H1 (cell line): ENCODE data around the gene MRGPRX4. TPM values are rescaled to one million over a fixed set of nuclear protein-coding genes. Genes with fewer than 3 reads are reported as not detected.
"Not testable (repeated sequence)": the region's sequence is repeated elsewhere in the genome, so short reads cannot be mapped to it uniquely, and the experiment has no call there.

Experiments
- CTCF ChIA-PET: fragments of 300-600 bp; sonication (Branson Sonifier 250); formaldehyde crosslinking; loops from one replicate; lab custom pipeline; 2021; ENCODE audit not compliant: partially characterized antibody; lab: Charles Lee
- POLR2A ChIA-PET: fragments of 300-600 bp; sonication (Branson Sonifier 250); formaldehyde crosslinking; loops from one replicate; lab custom pipeline; 2021; ENCODE audit warnings: inconsistent platforms; ENCODE audit not compliant: partially characterized antibody; lab: Charles Lee
- DNase-seq, 2 experiments: peaks; one replicate each; pipeline versions ENCODE4 v3.0.0 to v3.0.0-alpha.2; 2010 to 2022; ENCODE audit warnings: low spot score in 2 of 2, low read depth in 1 of 2, mixed read lengths in 1 of 2
- FAIRE-seq: peaks from 2 replicates; lab custom pipeline; 2011; peaks lifted over from hg19 to GRCh38; lab: Jason Lieb, UNC
- H2AFZ ChIP-seq: 2 replicates; pipeline ENCODE4 v1.8.1; 2012; ENCODE audit warnings: low read length, inconsistent platforms
- H2AK5ac ChIP-seq: 2 replicates; pipeline ENCODE4 v1.6.1; 2013; ENCODE audit warnings: low read depth, low read length
- H2BK120ac ChIP-seq: replicated peaks from 2 replicates; pipeline ENCODE3; 2013; ENCODE audit warnings: low read depth, low read length, inconsistent platforms
- H2BK12ac ChIP-seq: 2 replicates; pipeline ENCODE4 v1.6.1; 2013; ENCODE audit warnings: low read depth, low read length
- H2BK15ac ChIP-seq: 2 replicates; pipeline ENCODE4 v1.6.1; 2013; ENCODE audit warnings: low read length
- H2BK20ac ChIP-seq: 2 replicates; pipeline ENCODE4 v1.6.1; 2013; ENCODE audit warnings: low read length
- H2BK5ac ChIP-seq: 2 replicates; pipeline ENCODE4 v1.6.1; 2013; ENCODE audit warnings: low read depth, low read length
- H3K14ac ChIP-seq: 2 replicates; pipeline ENCODE4 v1.6.1; 2013; ENCODE audit warnings: inconsistent platforms; ENCODE audit not compliant: insufficient read length
- H3K18ac ChIP-seq: 2 replicates; pipeline ENCODE4 v1.6.1; 2013; ENCODE audit warnings: low read length; ENCODE audit errors: extremely low read depth
- H3K23ac ChIP-seq: 2 replicates; pipeline ENCODE4 v1.6.1; 2013; ENCODE audit warnings: inconsistent platforms; ENCODE audit not compliant: insufficient read length
- H3K23me2 ChIP-seq: 2 replicates; pipeline ENCODE4 v1.6.1; 2013; ENCODE audit warnings: low read depth, low read length
- H3K27ac ChIP-seq: 2 replicates; pipeline ENCODE4 v1.6.1; 2011; ENCODE audit warnings: low read depth, low read length, inconsistent platforms
- H3K27me3 ChIP-seq, 4 experiments: replicated peaks in 1 of 4; 1 replicate in 1 of 4; 2 replicates in 3 of 4; pipeline versions ENCODE4 v1.6.1 to v1.8.1; 2011 to 2013; ENCODE audit warnings: low read length in 3 of 4, mild to moderate bottlenecking in 3 of 4, inconsistent platforms in 2 of 4, mixed read lengths in 2 of 4, moderate library complexity in 1 of 4; ENCODE audit not compliant: control insufficient read depth in 3 of 4, insufficient read depth in 3 of 4; ENCODE audit errors: extremely low read depth in 1 of 4
- H3K36me3 ChIP-seq, 4 experiments: 2 replicates each; pipeline versions ENCODE4 v1.6.1 to v1.8.1; 2011 to 2013; ENCODE audit warnings: mild to moderate bottlenecking in 4 of 4, low read length in 3 of 4, moderate library complexity in 2 of 4, control low read depth in 1 of 4, inconsistent platforms in 1 of 4; ENCODE audit not compliant: insufficient read depth in 4 of 4, control insufficient read depth in 2 of 4
- H3K4ac ChIP-seq: replicated peaks from 2 replicates; pipeline ENCODE3; 2013; ENCODE audit warnings: low read length, low read depth, mixed read lengths, inconsistent platforms; ENCODE audit not compliant: insufficient read length
- H3K4me1 ChIP-seq, 4 experiments: replicated peaks in 1 of 4; 1 replicate in 1 of 4; 2 replicates in 3 of 4; pipeline versions ENCODE4 v1.6.1 to v1.8.1; 2011 to 2013; ENCODE audit warnings: low read length in 3 of 4, inconsistent platforms in 2 of 4, mixed read lengths in 1 of 4; ENCODE audit not compliant: insufficient read depth in 4 of 4, control insufficient read depth in 3 of 4
- H3K4me2 ChIP-seq, 2 experiments: 2 replicates each; pipeline versions ENCODE4 v1.6.1 to v1.8.1; 2011 to 2013; ENCODE audit warnings: low read depth in 2 of 2, low read length in 2 of 2, control low read depth in 1 of 2, inconsistent platforms in 1 of 2, mild to moderate bottlenecking in 1 of 2; ENCODE audit not compliant: insufficient read depth in 1 of 2
- H3K4me3 ChIP-seq, 4 experiments: fragments of 200-600, 300-600 bp in 1 of 4; sonication (generic), shearing (Covaris generic), sonication (Bioruptor Twin) in 1 of 4; 2 replicates each; pipeline versions ENCODE4 v1.5.1 to v1.8.1; 2011 to 2016; ENCODE audit warnings: low read length in 4 of 4, low read depth in 3 of 4, control low read depth in 2 of 4, inconsistent platforms in 2 of 4, mild to moderate bottlenecking in 2 of 4, mixed read lengths in 1 of 4, moderate library complexity in 1 of 4; ENCODE audit not compliant: insufficient read depth in 2 of 4; ENCODE audit errors: extremely low read depth in 1 of 4
- H3K56ac ChIP-seq: replicated peaks from 2 replicates; pipeline ENCODE3; 2013; ENCODE audit warnings: low read depth, mild to moderate bottlenecking, mixed read lengths, low read length, inconsistent platforms; ENCODE audit not compliant: insufficient read length
- H3K79me1 ChIP-seq: 2 replicates; pipeline ENCODE4 v1.6.1; 2013; ENCODE audit warnings: low read depth, low read length, control low read depth
- H3K79me2 ChIP-seq, 2 experiments: 2 replicates each; pipeline versions ENCODE4 v1.6.1 to v1.8.1; 2012 to 2013; ENCODE audit warnings: low read length in 2 of 2, mild to moderate bottlenecking in 2 of 2, inconsistent platforms in 1 of 2; ENCODE audit not compliant: insufficient read depth in 2 of 2, control insufficient read depth in 1 of 2
- H3K9ac ChIP-seq, 4 experiments: replicated peaks in 1 of 4; 1 replicate in 1 of 4; 2 replicates in 3 of 4; pipeline versions ENCODE4 v1.6.1 to v1.8.1; 2011 to 2013; ENCODE audit warnings: low read depth in 3 of 4, low read length in 3 of 4, control low read depth in 2 of 4, mild to moderate bottlenecking in 2 of 4, moderate library complexity in 2 of 4, inconsistent platforms in 1 of 4; ENCODE audit errors: extremely low read depth in 1 of 4
- H3K9me3 ChIP-seq, 2 experiments: 2 replicates each; pipeline versions ENCODE4 v1.6.1 to v1.8.1; 2012 to 2013; ENCODE audit warnings: mild to moderate bottlenecking in 2 of 2, moderate library complexity in 2 of 2, control low read depth in 1 of 2, inconsistent platforms in 1 of 2, low read depth in 1 of 2, low read length in 1 of 2, mixed read lengths in 1 of 2; ENCODE audit not compliant: insufficient read depth in 2 of 2
- H4K20me1 ChIP-seq, 2 experiments: replicated peaks in 1 of 2; 2 replicates each; pipeline versions ENCODE3 to v1.8.1; 2011 to 2013; ENCODE audit warnings: inconsistent platforms in 2 of 2, low read length in 2 of 2, mild to moderate bottlenecking in 1 of 2; ENCODE audit not compliant: insufficient read depth in 2 of 2, control insufficient read depth in 1 of 2
- H4K5ac ChIP-seq: 2 replicates; pipeline ENCODE4 v1.6.1; 2013; ENCODE audit warnings: low read length, low read depth, mixed read lengths, inconsistent platforms; ENCODE audit not compliant: insufficient read length
- H4K8ac ChIP-seq: 2 replicates; pipeline ENCODE4 v1.8.0; 2013; ENCODE audit warnings: mild to moderate bottlenecking, moderate library complexity, low read length, inconsistent platforms; ENCODE audit not compliant: insufficient read depth; ENCODE audit errors: extremely low read depth
- H4K91ac ChIP-seq: replicated peaks from 2 replicates; pipeline ENCODE3; 2013; ENCODE audit warnings: low read length, mixed read lengths, inconsistent platforms; ENCODE audit not compliant: insufficient read length
- WGBS, 2 experiments: shearing (Covaris generic) in 1 of 2; methylation state at CpG; one replicate each; pipeline versions ENCODE4 v1.1.6 to v1.1.7; 2013 to 2015; ENCODE audit warnings: low lambda C conversion rate in 2 of 2, mixed read lengths in 2 of 2, inconsistent platforms in 1 of 2, low coverage in 1 of 2, missing lambda C conversion rate in 1 of 2; ENCODE audit not compliant: insufficient replicate concordance in 2 of 2, insufficient coverage in 1 of 2, insufficient read length in 1 of 2; ENCODE audit errors: extremely low coverage in 1 of 2, missing lambda C conversion rate in 1 of 2; 5-methylcytosine and 5-hydroxymethylcytosine counted together
- polyA plus RNA-seq, 7 experiments: library from polyadenylated mRNA; depleted of rRNA in 3 of 7; stranded (reverse) in 5 of 7; unstranded in 2 of 7; fragments of >200 nt in 5 of 7; fragments of 200-250 nt in 2 of 7; gene quantifications; 1 replicate in 5 of 7; 2 replicates in 1 of 7; 4 replicates in 1 of 7; pipeline versions ENCODE4 v1.2.1 to v1.2.3, GENCODE V29; 2011 to 2013; ENCODE audit warnings: missing spikeins in 2 of 7, mixed read lengths in 2 of 7
- total RNA-seq: library from RNA; stranded (reverse); fragmentation: NEBNext Ultra II Directional; extraction: Animal tissue kit (Norgen Biotek cat#: 25700); gene quantifications from 2 replicates; pipeline ENCODE4 v1.2.1, GENCODE V29; 2021

Gene MRGPRX4
- total and polyA plus RNA-seq, 2 of the 8 experiments (the other 6 are each of a cell fraction or from before 2014, with no cell fraction given): not detected

- FAIRE-seq, H3K27ac ChIP-seq, H3K4me3 ChIP-seq, H2BK5ac ChIP-seq, H3K18ac ChIP-seq, H2BK12ac ChIP-seq, H3K9me3 ChIP-seq, H4K91ac ChIP-seq, H4K8ac ChIP-seq, H4K5ac ChIP-seq, H3K56ac ChIP-seq, H3K9ac ChIP-seq, H2BK15ac ChIP-seq, H2AK5ac ChIP-seq, DNase-seq, H3K14ac ChIP-seq, H3K4me1 ChIP-seq, H3K23me2 ChIP-seq, H4K20me1 ChIP-seq, H3K79me1 ChIP-seq, CTCF ChIA-PET, H3K23ac ChIP-seq, H3K4me2 ChIP-seq, H2BK20ac ChIP-seq, H2AFZ ChIP-seq, H2BK120ac ChIP-seq, H3K36me3 ChIP-seq, H3K79me2 ChIP-seq, H3K4ac ChIP-seq, POLR2A ChIA-PET, H3K27me3 ChIP-seq: not testable (repeated sequence)
- WGBS, 2 experiments: 89% methylated on average over 4 of the region's 4 CpGs; no CpG with 5 or more reads in 1 of the 2 experiments
Observed at GRCh38 chr11:18131115-18131514, 41.5 kb upstream of the MRGPRX4 start.
